Upper lobe of left lung (tissue), 4 donors: ENCODE data around the gene ERICH6B.

Experiments
- EP300 ChIP-seq, 4 donors: sonication (generic); formaldehyde crosslinking; IDR thresholded peaks; one replicate each; pipeline ENCODE4 v1.5.1; 2017; ENCODE audit warnings: antibody characterized with exemption in 4 of 4, control low read depth in 2 of 4
- POLR2AphosphoS5 ChIP-seq, 2 donors: sonication (generic); formaldehyde crosslinking; IDR thresholded peaks; one replicate each; pipeline ENCODE4 v1.5.1; 2017; ENCODE audit warnings: antibody characterized with exemption in 2 of 2
- TF ChIP-seq, protein P1 (sequence below), 6 experiments: fragments of 450-650 bp in 4 of 6; fragments of 200-600 bp in 2 of 6; sonication (generic) in 2 of 6; IDR thresholded peaks; one replicate each; pipeline ENCODE4 v1.5.1; 2016 to 2019; ENCODE audit warnings: antibody characterized with exemption in 6 of 6

DNA sequence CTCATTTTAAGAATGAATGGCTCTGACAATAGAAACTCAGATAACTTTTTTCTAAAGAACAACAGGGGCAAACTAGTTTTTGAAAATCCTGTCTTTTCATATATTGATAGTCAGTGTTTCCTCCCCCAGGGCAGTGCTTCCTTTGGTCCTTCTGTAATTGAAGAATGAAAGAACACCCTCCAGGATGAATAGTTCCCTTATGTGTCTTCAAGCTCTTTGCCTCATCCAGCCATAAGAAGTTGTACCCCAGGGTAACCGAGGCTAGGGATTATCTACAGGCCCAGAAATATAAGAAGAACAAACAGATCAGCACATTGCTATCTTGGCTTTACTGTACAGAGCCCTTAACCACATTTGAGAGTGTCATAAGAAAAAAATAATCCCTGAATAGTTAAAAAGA, 12.1 kb upstream of the ERICH6B start:
- TF ChIP-seq POLR2AphosphoS5 (IDR thresholded peaks at IDR 0.05) (no peak), EP300 (IDR thresholded peaks at IDR 0.05) (no peak)
- TF ChIP-seq, protein P1, sequence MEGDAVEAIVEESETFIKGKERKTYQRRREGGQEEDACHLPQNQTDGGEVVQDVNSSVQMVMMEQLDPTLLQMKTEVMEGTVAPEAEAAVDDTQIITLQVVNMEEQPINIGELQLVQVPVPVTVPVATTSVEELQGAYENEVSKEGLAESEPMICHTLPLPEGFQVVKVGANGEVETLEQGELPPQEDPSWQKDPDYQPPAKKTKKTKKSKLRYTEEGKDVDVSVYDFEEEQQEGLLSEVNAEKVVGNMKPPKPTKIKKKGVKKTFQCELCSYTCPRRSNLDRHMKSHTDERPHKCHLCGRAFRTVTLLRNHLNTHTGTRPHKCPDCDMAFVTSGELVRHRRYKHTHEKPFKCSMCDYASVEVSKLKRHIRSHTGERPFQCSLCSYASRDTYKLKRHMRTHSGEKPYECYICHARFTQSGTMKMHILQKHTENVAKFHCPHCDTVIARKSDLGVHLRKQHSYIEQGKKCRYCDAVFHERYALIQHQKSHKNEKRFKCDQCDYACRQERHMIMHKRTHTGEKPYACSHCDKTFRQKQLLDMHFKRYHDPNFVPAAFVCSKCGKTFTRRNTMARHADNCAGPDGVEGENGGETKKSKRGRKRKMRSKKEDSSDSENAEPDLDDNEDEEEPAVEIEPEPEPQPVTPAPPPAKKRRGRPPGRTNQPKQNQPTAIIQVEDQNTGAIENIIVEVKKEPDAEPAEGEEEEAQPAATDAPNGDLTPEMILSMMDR (IDR thresholded peaks at IDR 0.05) = no peak
